ENCODE measurements around the gene BCKDHA. TPM values are rescaled to one million over a fixed set of nuclear protein-coding genes. Genes with fewer than 3 reads are reported as not detected.
A peak's percentile ranks its signal among the peaks of the same experiment; 100 is the strongest.
"Not testable (repeated sequence)": the region's sequence is repeated elsewhere in the genome, so short reads cannot be mapped to it uniquely, and the experiment has no call there.

The BCKDHA gene
- total RNA-seq, 1 experiment from 2014 or later: 58.6 TPM

DNA sequence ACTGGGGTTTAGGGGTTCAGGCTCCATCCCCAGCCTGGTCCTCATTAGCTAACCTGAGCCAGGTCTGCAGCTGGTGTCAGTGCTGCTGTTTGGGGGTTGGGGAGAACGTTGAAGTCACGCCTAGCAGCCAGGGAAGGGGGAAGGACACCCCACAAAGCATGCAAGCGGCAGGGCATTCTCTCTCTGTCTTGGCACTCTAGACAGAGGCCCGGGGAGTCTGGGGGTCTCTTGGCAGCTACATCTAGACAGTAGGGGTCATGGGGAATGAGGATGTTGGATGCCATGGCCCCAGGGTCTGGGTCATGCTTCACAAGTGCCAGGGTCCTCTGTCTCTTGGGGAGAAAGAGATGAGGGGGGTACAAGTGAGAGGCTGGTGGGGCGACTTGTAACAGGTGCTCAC lies 48.0 kb downstream of the BCKDHA start:
- no peak for DNase-seq
- no peak overlapping the region for H3K4me3 ChIP-seq
- H3K27me3 ChIP-seq: peaks cover 31% of the 10 kb centered on the region
- 0 out of 2 replicates have a peak, but pooled peaks cover 2% of the 10 kb centered on the region for H3K9me3 ChIP-seq
- H3K36me3 ChIP-seq: no peaks in the 10 kb centered on the region

GRCh38 chr19:41447732-41448332 lies 50.2 kb downstream of the BCKDHA start:
- no peak overlapping the region for H3K4me3 ChIP-seq
- no peak for DNase-seq
- H3K9me3 ChIP-seq: 0 out of 2 replicates have a peak, but pooled peaks cover 2% of the 10 kb centered on the region
- H3K36me3 ChIP-seq: no peaks in the 10 kb centered on the region
- H3K27me3 ChIP-seq: peaks cover 31% of the 10 kb centered on the region

- Histone ChIP-seq H3K36me3 (no peaks in the 10 kb centered on the region), H3K27me3 (peaks cover 28% of the 10 kb centered on the region), H3K4me3 (no peak overlapping the region), H3K9me3 (0 out of 2 replicates have a peak, but pooled peaks cover 3% of the 10 kb centered on the region)
- DNase-seq: peak; percentile 68
These were observed 51.7 kb downstream of the BCKDHA start for GRCh38 chr19:41449079-41449864.

DNA sequence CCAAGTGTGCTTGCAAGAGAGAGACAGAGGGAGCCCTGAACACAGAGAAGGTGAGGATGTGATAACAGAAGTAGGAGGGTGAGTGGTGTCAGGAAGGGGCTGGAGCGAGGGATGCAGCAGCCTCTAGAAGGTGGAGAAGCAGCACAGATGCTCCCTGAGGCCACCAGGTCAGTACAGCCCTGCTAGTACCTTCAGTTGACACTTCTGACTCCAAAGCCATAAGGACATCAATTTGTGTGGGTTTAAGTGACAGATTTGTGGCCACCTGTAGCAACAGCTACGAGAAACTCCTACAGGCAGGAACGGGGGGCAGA lies 52.2 kb downstream of the BCKDHA start:
- Histone ChIP-seq H3K4me3 (no peak overlapping the region), H3K36me3 (no peaks in the 10 kb centered on the region), H3K27me3 (peaks cover 26% of the 10 kb centered on the region), H3K9me3 (0 out of 2 replicates have a peak, but pooled peaks cover 5% of the 10 kb centered on the region)
- no peak for DNase-seq

DNA sequence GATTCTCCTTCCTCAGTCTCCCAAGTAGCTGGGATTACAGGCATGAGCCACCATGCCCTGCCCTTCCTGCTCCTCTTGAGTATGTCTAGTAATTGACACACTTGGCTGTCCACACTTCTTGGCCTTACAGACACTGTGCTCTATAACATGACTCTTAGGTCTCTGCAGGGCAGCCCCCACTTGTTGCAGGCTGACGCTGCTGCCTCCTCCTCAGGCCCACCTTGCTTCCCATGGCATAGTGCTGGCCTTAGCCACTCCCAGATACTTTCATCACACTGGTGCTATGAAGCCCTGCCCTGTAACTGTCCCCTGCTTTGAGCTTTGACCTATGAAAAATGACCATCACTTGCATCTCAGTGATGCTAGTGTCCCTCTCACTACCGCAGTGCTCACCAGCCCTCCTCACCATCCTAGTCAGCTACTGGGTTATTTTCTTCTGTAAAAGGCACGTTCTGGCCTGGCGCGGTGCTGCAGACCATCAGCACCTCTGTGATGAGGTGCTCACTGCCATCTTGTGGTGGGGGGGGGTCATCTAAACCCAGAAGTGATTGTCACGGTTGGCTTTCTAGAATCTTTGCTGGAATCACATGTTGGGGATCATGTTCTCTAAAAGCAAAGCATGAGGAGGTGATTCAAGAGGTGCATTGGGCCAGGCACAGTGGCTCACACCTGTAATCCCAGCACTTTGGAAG lies 55.1 kb downstream of the BCKDHA start:
- H3K27me3 ChIP-seq: peaks cover 17% of the 10 kb centered on the region; the same call in 1 of the 2 replicates
- no peak overlapping the region for H3K4me3 ChIP-seq
- no peaks in the 10 kb centered on the region for H3K36me3 ChIP-seq
- peaks cover 18% of the 10 kb centered on the region for H3K9me3 ChIP-seq
- DNase-seq: no peak

- Histone ChIP-seq H3K9me3 (peaks cover 18% of the 10 kb centered on the region), H3K4me3 (no peak overlapping the region), H3K27me3 (peaks cover 30% of the 10 kb centered on the region), H3K36me3 (no peaks in the 10 kb centered on the region)
- no peak for DNase-seq
These were observed 58.3 kb downstream of the BCKDHA start for GRCh38 chr19:41455936-41456335.

- peaks cover 18% of the 10 kb centered on the region for H3K9me3 ChIP-seq
- peaks cover 30% of the 10 kb centered on the region for H3K27me3 ChIP-seq
- no peaks in the 10 kb centered on the region for H3K36me3 ChIP-seq
- H3K4me3 ChIP-seq: no peak overlapping the region
- DNase-seq: no peak
These were observed 58.8 kb downstream of the BCKDHA start for GRCh38 chr19:41456342-41456918.

DNA sequence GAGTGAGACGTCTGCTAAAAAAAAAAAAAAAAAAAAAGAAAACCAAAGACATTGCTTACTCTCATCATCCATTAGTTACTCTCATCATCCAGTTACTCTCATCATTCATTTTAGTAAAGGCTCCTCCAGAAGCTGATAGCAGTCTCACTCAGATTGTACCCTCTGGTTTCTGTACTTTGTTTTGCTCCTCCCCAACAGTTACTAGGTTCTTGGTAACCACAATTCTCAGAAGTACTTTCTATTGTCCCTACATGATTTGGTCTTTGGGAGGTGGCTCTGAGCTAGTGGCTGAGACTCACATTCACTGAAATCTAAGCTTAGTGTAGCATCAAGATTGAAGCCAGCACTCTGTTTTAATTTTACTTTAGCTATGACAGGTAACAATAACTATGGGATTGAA lies 59.6 kb downstream of the BCKDHA start:
- DNase-seq: no peak
- H3K36me3 ChIP-seq: no peaks in the 10 kb centered on the region
- peaks cover 18% of the 10 kb centered on the region for H3K9me3 ChIP-seq
- peaks cover 37% of the 10 kb centered on the region for H3K27me3 ChIP-seq
- H3K4me3 ChIP-seq: no peak overlapping the region

DNA sequence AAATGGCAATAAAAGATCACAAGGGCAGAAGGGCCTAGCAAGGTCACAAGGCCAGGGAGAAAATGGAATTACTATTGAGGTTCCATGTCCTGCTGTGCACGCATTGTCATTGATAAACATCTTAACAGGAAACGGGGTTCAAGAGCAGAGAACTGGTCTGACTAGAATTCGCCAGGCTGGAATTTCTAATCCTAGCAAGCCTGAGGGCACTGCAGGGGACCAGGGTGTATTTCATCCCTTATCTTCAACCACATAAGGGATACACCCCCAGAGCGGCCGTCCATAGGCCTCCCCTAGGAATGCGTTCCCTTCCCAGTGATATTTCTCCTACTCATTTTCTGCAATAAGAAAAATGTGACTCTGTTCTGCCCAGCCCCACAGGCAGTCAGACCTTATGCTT lies 64.9 kb downstream of the BCKDHA start:
- H3K27me3 ChIP-seq: peaks cover 68% of the 10 kb centered on the region
- H3K4me3 ChIP-seq: no peak overlapping the region
- H3K9me3 ChIP-seq: no peaks in the 10 kb centered on the region; the same call in 1 of the 2 replicates
- DNase-seq: no peak
- H3K36me3 ChIP-seq: no peaks in the 10 kb centered on the region

DNA sequence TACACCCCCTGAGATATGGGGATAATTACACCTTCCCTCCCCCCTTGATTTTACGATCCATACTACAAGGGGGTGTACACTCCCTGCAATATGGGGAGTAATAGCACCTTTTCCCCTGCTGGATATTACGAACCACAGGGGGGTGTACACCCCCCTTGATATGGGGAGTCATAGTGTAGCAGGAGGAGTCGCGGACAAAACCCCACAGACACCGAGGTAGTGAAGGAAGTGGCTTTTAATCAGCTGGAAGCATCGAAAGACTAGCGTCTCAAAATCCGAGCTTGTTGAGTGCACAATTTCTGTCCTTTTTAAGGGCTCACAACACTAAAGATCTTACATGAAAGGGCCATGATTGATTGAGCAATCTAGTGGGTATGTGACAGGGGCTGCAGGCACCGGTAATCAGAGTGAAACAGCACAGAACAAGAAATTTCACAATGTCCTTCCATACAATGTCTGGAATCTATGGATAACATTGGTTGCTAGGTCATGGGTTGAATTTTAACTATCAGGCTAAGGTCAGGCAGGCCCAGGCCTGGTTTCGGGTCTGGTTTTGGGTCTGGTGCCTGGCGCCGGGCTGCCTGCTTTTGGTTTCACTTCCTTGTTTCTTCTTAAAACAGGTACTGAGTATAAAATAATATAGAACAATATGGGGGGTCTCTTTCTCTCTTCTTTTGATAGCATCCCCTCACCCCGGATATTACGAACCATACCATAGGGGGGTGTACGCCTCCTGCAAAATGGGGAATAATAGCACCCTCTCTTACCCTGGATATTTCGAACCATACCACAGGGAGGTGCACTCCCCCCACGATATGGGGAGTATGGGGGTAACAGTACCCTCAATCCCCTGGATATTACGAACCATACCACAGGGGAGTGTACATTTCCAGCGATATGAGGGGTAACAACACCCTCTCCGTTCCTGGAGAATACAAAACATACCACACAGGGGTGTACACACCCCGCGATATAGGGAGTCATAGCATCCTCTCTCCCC lies 65.9 kb downstream of the BCKDHA start:
- not testable (repeated sequence) for H3K36me3 ChIP-seq, H3K9me3 ChIP-seq, H3K4me3 ChIP-seq, DNase-seq
- peaks cover 70% of the 10 kb centered on the region for H3K27me3 ChIP-seq

Other genes starting within 250 kb of the BCKDHA start
- 3.9 and 5.0 TPM in 2 replicates for gene CYP2S1, start 204.6 kb upstream of the BCKDHA start, total RNA-seq (2014; rRNA removed; shearing (Covaris generic); ENCODE audit: low replicate concordance)
- gene AXL, start 178.6 kb upstream of the BCKDHA start, total RNA-seq (2014; rRNA removed; shearing (Covaris generic); ENCODE audit: low replicate concordance): 294 and 355 TPM in 2 replicates
- gene HNRNPUL1, start 133.4 kb upstream of the BCKDHA start, total RNA-seq (2014; rRNA removed; shearing (Covaris generic); ENCODE audit: low replicate concordance): 149 and 151 TPM in 2 replicates
- 2.8 and 22.3 TPM in 2 replicates for gene CCDC97, start 87.6 kb upstream of the BCKDHA start, total RNA-seq (2014; rRNA removed; shearing (Covaris generic); ENCODE audit: low replicate concordance)
- 5.6 and 8.6 TPM in 2 replicates for gene TGFB1, start 43.9 kb upstream of the BCKDHA start, total RNA-seq (2014; rRNA removed; shearing (Covaris generic); ENCODE audit: low replicate concordance)
- 2.4 and 31.0 TPM in 2 replicates for gene B9D2, start 33.7 kb upstream of the BCKDHA start, total RNA-seq (2014; rRNA removed; shearing (Covaris generic); ENCODE audit: low replicate concordance)
- 0.64 and 1.5 TPM in 2 replicates for gene TMEM91, start 21.3 kb upstream of the BCKDHA start, total RNA-seq (2014; rRNA removed; shearing (Covaris generic); ENCODE audit: low replicate concordance)
- 64.6 and 95.3 TPM in 2 replicates for gene EXOSC5, start 459 bp upstream of the BCKDHA start, total RNA-seq (2014; rRNA removed; shearing (Covaris generic); ENCODE audit: low replicate concordance)
- not detected in 2 replicates for gene B3GNT8, start 29.6 kb downstream of the BCKDHA start, total RNA-seq (2014; rRNA removed; shearing (Covaris generic); ENCODE audit: low replicate concordance)
- 37.6 and 56.2 TPM in 2 replicates for gene DMAC2, start 42.1 kb downstream of the BCKDHA start, total RNA-seq (2014; rRNA removed; shearing (Covaris generic); ENCODE audit: low replicate concordance)
- not detected in 2 replicates for gene ERICH4, start 45.3 kb downstream of the BCKDHA start, total RNA-seq (2014; rRNA removed; shearing (Covaris generic); ENCODE audit: low replicate concordance)
- not detected in 2 replicates for gene CEACAM21, start 178.3 kb downstream of the BCKDHA start, total RNA-seq (2014; rRNA removed; shearing (Covaris generic); ENCODE audit: low replicate concordance)
- gene CEACAM4, start 229.3 kb downstream of the BCKDHA start, total RNA-seq (2014; rRNA removed; shearing (Covaris generic); ENCODE audit: low replicate concordance): not detected in 2 replicates